DMS 273 treated with DMSO at 0.1 percent for 48 hours (cell line): ENCODE results near the gene LRRC3.
"Not testable (repeated sequence)": the region's sequence is repeated elsewhere in the genome, so short reads cannot be mapped to it uniquely, and the experiment has no call there.

Source experiments
- DNase-seq: peaks from one replicate; lab custom pipeline; 2025; lab: John Stamatoyannopoulos, UW

LRRC3 gene

GRCh38 chr21:44479556-44480199 lies 24.4 kb downstream of the LRRC3 start:
- not testable (repeated sequence) for DNase-seq

- no peak for DNase-seq
Observed at GRCh38 chr21:44480200-44481053, 25.1 kb downstream of the LRRC3 start.

- no peak for DNase-seq
Observed at GRCh38 chr21:44482581-44483287, 27.4 kb downstream of the LRRC3 start.

DNA sequence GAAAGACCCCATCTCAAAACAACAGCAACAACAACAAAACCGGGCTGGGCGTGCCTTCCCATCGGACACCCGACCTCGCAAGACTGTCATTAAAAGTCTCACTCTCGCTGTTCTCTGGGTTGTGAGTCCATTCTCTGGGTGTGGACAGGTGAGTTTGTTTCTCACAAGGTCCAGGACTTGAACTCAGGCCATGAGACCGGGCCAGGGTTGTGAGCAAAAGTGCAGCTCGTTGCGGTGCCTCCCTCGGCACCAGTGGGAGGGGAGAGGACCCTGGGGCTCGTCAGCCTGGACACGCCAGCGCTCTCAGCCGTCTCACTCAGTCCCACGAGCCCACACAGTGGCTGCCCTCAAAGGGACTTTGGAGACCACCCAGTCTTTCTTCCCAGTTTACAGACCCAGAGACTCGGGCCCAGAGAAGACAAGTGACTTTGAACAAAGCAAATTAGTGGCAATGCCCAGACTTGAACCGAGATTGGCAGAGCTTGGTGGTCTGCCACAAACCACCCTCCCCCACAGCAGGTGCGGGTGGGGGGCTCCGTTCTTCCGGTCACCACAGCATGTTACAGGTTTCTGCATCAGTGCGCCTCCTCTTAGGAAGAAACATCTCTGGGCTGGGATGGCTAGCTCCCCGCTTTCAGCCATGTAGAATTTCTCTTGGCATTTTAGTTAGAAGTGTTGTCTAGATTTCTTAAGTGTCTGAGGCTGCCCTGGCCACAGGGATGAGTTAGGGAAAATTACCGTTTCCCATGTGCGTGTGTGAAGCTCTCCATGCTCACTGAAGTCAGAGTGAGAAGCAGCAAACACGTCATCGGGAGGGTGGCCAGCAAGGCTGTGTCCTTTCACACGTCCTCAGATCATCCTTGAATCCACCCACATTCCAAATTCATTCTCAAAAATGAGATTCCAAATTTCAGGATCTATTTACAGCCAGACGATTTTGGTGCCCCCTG lies 28.3 kb downstream of the LRRC3 start:
- no peak for DNase-seq

- DNase-seq: no peak
Observed at GRCh38 chr21:44484498-44485253, 29.4 kb downstream of the LRRC3 start.

GRCh38 chr21:44485254-44485793 lies 30.0 kb downstream of the LRRC3 start:
- no peak for DNase-seq

DNA sequence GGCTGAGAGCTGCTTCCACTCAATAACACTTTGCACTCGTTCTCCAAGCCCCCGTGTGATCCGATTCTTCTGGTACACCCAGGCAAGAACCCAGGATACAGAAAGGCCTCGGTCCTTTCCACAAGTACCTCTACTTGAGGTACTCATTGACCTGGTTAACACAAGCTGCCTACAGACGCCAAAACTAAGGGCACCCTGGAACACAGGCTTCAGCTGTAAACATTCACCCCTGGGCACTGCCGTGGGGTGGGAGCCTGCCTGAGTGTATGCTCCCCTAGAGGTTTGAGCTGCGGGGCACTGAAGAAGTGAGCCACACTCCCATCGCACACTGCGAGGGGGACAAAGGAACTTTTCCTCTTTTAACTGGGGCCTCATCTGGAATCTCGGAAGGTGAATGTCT lies 30.5 kb downstream of the LRRC3 start:
- no peak for DNase-seq

GRCh38 chr21:44486302-44486701 lies 31.0 kb downstream of the LRRC3 start:
- no peak for DNase-seq

- no peak for DNase-seq
Observed at GRCh38 chr21:44487831-44488230, 32.5 kb downstream of the LRRC3 start.

- no peak for DNase-seq
Observed at GRCh38 chr21:44489962-44490361, 34.7 kb downstream of the LRRC3 start.

GRCh38 chr21:44490405-44490804 lies 35.1 kb downstream of the LRRC3 start:
- no peak for DNase-seq

- no peak for DNase-seq
Observed at GRCh38 chr21:44490816-44491215, 35.5 kb downstream of the LRRC3 start.

- no peak for DNase-seq
Observed at GRCh38 chr21:44492567-44493385, 37.5 kb downstream of the LRRC3 start.

DNA sequence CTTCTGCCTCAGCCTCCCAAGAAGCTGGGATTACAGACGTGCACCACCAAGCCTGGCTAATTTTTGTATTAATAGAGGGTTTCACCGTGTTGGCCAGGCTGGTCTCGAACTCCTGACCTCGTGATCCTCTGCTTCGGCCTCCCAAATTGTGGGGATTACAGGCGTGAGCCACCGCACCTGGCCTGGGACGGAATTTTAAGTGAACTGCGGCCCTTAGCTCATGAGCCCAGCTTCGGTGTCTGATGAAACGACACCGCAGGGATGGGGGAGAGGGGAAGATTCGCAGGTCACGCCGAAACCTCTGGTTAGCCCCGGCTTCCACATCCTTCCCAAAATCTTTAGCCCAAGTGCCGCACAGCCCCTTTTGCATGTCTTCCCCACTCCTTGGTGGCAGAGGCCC lies 39.1 kb downstream of the LRRC3 start:
- no peak for DNase-seq

DNA sequence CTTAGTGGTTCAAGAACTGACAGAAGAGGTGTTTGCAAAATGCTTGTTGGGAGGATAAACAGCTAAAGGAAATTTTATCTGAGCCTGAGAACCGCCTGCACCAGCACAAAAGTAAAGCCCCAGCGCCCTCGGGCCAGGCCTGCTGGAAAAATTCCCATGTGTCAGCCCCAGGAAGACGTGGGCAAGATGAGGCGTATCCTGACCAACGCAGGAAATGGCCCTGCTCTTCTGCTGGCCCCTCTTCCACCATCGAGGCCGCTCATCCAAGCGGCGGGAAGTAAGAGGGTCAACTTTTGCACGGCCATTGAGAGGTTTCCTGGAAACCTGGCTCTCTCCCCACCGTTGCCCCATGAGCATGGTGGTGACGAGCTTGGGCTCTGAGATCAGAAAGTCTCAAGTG lies 39.6 kb downstream of the LRRC3 start:
- no peak for DNase-seq

DNA sequence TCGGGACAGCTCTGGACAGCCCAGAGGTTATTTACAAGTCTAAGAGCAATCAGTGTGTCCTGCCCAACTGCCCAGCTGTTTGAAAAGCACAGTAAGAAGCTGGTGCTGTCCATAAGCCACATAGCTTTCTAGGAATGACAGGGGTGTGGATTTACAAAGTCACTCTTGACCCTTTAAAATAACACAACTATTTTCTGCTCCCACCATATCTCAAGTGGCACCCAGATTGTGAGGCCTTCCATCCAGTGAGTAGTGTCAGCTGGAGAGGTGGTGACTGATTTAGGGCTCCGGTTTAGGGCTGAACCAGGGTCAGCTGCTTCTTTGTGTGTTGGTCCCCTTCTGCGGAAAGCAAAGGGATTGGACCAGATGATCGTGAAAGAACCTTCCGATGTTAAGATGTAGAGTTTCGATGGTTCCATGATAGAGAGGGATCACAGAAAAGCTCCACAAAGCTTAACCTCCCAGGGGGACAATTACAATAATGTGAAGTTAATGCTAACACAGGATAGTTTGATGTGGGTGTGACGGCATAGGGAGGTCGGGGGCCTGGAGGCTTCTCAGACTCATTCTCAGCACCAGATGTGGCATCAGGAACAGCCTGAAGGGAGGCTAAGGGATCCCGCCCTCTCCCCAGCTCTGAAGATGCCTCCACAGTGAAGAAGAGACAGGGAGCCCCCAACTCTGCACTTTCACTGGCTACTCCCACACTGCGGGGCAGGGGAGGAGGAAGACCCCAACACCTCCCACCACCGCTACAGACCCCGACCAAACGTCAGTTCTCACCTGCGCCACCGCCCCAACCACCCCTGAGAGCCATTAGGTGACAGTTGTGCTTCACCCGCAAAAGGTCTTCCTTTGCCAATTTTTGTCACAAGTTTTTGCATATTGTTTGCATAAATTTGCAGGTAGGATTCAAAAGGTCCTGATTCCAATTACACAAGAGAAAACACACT lies 40.6 kb downstream of the LRRC3 start:
- no peak for DNase-seq

DNA sequence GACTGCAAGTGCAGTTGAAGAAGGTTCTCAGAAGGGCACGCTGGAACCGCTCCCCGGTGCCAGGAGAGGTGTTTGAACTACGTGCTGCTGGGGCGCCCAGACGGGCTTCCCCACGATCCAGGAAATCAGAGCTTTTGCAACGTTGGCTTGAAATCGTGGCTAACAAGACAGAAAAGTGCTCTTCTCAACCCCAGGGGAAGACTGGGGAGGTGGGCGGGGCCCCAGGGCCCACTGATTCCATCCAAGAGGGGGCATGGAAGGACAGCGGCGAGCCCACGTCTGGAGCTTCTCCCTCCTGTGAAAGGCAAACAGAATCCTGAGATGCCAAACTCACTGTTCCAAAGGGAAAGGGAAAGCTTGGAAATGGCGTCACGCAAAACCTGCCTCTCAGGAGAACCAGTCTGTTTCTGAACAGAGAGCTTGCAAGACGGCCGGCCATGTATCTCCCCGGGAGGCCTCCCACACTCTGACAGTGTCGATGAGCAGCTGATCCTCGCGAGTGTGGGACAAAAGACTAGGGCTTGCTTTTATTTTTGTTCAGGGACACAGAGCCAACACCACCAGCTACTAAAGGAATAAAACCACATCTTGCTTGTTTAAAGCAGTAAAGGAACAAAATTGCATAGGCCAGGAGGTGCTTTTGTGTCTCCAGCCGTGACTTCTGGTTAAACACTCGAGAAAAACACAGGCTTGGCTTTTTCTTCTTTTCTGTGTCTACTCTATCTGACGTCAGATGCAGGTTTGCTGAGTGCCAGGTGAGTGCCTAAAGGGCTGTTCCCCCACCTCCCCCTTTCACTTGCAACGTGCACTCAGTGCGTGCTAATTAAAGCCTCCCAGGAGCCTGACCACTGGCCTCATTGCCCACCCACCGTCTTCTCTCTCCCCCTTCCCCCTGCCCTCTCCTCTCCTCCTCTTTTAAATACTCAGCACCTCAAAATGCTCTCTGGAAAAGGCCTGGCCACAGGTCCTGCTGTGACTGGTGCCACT lies 41.5 kb downstream of the LRRC3 start:
- DNase-seq: no peak
